ENCODE data around the gene PLXNC1.

Gene PLXNC1

DNA sequence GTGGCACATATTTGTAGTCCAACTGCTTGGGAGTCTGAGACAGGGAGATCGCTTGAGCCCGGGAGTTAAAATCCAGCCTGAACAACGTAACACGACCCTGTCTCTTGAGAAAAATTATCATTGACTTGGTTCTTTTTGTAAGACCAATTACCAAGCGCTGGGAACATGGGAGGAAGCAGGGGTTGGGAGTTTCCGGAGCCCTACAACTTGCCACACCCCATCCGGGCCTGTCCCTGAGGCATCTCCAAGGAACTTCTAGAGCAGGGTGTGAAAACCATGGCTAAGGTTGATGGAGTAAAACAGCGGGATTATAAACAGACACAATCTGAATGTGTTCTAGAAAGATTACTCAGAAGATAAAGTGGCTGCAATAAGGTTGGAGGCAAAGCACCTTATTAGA is 10.3 kb downstream of the PLXNC1 start:
- no peaks in the 10 kb centered on the region for H3K4me1 ChIP-seq (ENCODE audit: insufficient read depth, low read length)
- H3K36me3 ChIP-seq (ENCODE audit: insufficient read depth, low read length), result no peaks in the 10 kb centered on the region
- H3K9me3 ChIP-seq (ENCODE audit: control insufficient read depth, insufficient read depth, low read length), result no peaks in the 10 kb centered on the region
- H3K9ac ChIP-seq (ENCODE audit: low read depth, low read length), result no peak overlapping the region

DNA sequence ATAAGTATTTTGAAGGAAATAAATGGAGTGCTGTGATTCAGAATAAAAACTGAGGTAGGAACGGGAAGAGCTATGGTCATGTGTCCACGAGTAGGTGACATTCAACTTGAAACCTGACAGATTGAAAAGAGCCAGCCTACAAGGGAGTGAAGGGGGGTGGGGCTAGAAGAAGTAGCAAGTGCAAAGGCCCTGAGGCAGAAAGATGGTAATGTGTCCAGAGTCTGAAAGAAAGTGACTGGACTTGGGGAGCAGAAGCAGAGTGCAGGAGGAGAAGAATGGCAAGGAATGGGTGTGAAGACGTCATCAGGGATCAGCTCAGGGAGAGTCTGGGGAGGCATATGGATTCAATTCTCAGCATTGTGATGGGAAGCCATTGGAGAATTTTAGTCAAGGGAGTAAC is 13.7 kb downstream of the PLXNC1 start:
- Histone ChIP-seq H3K36me3 (ENCODE audit: insufficient read depth, low read length) (no peaks in the 10 kb centered on the region), H3K9me3 (ENCODE audit: control insufficient read depth, insufficient read depth, low read length) (no peaks in the 10 kb centered on the region), H3K4me1 (ENCODE audit: insufficient read depth, low read length) (peaks cover 14% of the 10 kb centered on the region), H3K9ac (ENCODE audit: low read depth, low read length) (no peak overlapping the region)

DNA sequence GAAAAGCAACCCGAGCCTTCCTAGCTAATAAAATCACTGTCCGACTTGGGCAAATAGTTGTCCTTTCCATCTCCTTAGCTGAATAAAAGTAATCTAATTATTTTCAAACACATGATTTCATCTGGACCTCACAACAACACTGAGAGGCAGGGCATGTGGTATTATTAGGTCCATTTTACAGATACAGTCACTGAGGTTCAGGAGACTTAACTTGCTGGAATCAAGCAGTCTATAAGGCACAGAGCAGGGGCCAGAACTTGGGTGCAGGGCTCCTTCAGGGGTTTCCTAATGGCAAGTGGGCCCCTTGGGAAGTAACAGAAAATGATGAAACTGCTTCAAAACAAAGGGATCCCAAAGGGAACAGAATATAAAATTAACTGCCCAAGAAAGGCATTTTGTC is 15.5 kb downstream of the PLXNC1 start:
- Histone ChIP-seq H3K9ac (ENCODE audit: low read depth, low read length) (no peak overlapping the region), H3K9me3 (ENCODE audit: control insufficient read depth, insufficient read depth, low read length) (no peaks in the 10 kb centered on the region), H3K36me3 (ENCODE audit: insufficient read depth, low read length) (no peaks in the 10 kb centered on the region), H3K4me1 (ENCODE audit: insufficient read depth, low read length) (peaks cover 18% of the 10 kb centered on the region)

DNA sequence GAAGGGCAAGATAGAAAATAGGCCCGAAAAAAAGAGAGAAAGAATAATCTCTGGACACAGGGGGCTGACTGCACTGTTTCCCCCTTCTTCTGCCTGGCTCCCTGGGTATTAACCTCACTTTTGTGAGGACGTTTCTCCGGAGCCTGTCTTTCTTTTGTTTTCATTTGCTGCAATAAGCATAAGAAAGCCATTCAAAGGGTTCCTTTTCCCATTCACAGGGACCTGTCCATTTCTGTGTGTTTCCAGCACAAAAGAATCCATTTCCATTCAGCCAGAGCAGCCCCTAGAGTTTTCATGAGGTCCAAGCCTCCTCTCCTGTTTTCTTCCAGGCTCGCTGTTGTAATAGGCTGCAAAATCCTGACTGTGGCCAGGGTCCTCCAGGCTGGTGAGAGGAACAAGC is 16.8 kb downstream of the PLXNC1 start:
- no peaks in the 10 kb centered on the region for H3K36me3 ChIP-seq (ENCODE audit: insufficient read depth, low read length)
- no peaks in the 10 kb centered on the region for H3K9me3 ChIP-seq (ENCODE audit: control insufficient read depth, insufficient read depth, low read length)
- peaks cover 18% of the 10 kb centered on the region for H3K4me1 ChIP-seq (ENCODE audit: insufficient read depth, low read length)
- no peak overlapping the region; the same call in 1 of the 2 replicates for H3K9ac ChIP-seq (ENCODE audit: low read depth, low read length)

DNA sequence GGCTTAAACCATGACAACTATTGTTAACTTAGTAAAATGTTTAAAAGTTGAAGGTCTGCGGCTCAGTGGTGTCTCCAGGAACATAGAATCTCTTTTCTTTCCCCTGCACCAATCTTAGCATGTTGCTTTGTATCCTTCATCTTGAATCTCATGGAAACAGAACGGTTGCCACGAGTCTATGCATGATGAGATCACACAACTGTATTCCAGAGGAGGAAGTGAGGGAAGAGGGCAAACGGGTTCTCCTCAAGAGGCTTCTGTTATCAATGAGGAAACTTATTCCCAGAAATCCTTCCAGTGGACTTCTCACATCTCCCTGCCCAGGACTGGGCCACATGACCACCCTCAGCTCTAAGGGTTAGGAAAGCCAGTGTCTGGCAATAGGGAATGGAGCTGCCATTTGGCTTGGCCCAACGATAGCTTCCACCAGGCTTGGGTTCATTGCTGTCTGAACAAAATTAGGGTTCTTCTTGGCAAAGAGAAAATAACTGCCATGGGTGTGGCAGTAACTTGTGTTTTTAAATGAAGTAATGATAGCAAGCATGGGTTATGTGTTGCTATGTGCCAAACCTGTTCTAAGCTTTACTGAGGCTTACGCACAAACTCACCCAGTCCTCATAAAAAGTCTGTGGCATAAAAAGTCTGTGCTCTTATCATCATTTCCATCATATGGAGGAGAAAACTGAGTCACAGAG is 17.4 kb downstream of the PLXNC1 start:
- Histone ChIP-seq H3K4me1 (ENCODE audit: insufficient read depth, low read length) (peaks cover 24% of the 10 kb centered on the region), H3K9me3 (ENCODE audit: control insufficient read depth, insufficient read depth, low read length) (no peaks in the 10 kb centered on the region), H3K9ac (ENCODE audit: low read depth, low read length) (no peak overlapping the region), H3K36me3 (ENCODE audit: insufficient read depth, low read length) (no peaks in the 10 kb centered on the region)

DNA sequence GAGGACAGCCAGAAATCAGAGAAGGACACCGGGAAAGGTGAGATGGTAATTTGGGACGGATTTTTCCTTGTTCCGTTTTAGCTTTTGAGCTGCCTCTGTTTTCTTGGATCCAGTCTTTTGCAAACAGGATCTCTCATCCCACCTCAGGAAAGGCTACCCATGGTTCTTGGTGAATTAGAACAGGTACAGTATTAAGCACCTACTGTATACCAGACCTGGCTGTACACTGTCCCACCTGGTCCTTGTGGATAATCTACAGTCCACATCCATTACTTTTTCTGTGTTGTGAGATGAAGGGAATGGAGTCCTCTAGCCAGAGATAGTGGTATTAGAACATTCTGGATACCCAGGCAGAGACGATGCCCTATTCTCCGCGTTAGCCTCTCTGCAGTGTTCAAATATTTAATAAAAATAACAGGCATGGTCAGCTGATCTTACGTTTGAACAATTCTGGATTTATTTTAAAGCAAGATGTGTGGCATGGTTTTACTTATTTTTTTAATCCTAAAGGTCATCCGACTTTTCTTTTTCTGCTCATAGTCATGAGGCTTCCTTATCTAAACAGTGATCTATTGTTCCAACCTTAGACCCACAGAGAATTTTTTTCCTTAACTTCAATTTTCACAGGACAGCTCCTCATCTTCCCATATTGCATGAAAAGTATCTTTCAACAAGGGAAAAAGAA is 18.8 kb downstream of the PLXNC1 start:
- no peaks in the 10 kb centered on the region for H3K36me3 ChIP-seq (ENCODE audit: insufficient read depth, low read length)
- no peak overlapping the region for H3K9ac ChIP-seq (ENCODE audit: low read depth, low read length)
- peaks cover 38% of the 10 kb centered on the region for H3K4me1 ChIP-seq (ENCODE audit: insufficient read depth, low read length)
- H3K9me3 ChIP-seq (ENCODE audit: control insufficient read depth, insufficient read depth, low read length), result no peaks in the 10 kb centered on the region

DNA sequence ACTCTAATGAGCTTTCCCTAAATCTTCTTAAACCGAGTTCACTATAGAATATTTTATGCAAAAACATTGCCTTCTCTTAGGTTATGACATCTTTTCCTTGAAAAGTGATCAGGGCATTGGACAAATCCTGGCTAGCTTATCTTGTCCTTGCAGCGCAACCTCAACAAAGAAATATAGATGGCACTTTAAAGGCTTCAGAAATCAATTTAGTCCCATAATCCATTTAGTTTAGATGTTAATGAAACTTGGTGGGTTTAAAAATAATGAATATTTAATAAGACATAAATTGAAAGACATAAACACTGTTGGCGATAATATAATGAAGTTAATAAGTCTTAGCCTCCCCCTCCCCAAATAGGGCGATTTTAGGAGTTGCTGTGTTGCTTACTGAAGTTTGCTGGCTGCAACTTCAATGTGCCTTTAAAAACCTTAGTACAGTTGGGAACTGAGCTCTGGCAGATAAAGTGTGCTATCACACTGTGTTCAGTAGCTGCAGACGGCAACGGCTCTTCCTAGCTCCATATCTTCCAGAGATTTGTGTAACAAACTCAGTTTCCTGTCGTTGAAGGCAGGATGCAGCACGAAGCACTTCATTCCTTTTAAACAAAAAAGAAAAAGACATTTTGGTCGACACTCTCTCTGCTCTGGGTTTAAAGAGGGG is 19.5 kb downstream of the PLXNC1 start:
- H3K36me3 ChIP-seq (ENCODE audit: insufficient read depth, low read length), result no peaks in the 10 kb centered on the region
- no peak overlapping the region for H3K9ac ChIP-seq (ENCODE audit: low read depth, low read length)
- H3K9me3 ChIP-seq (ENCODE audit: control insufficient read depth, insufficient read depth, low read length), result no peaks in the 10 kb centered on the region
- H3K4me1 ChIP-seq (ENCODE audit: insufficient read depth, low read length), result peaks cover 41% of the 10 kb centered on the region

DNA sequence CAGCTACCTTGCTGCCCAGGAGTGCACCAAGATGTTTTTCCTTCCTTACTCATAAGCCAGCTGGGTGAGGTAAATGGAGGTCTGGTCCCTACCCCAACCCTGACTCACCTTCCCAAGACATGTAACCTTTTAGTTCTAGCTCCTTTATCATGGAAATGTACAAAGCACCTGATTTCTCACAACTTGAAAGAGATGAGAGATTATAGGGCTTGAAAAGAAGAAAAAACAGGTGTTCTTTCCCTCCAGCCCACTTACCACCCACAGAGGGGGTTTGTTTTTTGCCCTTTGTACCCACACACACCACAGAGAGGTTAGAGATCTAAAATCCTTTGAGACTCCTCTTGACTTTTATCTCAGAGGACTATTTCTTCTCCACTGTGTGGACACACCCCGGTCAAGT is 21.1 kb downstream of the PLXNC1 start:
- H3K36me3 ChIP-seq (ENCODE audit: insufficient read depth, low read length), result no peaks in the 10 kb centered on the region
- no peaks in the 10 kb centered on the region for H3K9me3 ChIP-seq (ENCODE audit: control insufficient read depth, insufficient read depth, low read length)
- no peak overlapping the region for H3K9ac ChIP-seq (ENCODE audit: low read depth, low read length)
- peaks cover 38% of the 10 kb centered on the region for H3K4me1 ChIP-seq (ENCODE audit: insufficient read depth, low read length)

DNA sequence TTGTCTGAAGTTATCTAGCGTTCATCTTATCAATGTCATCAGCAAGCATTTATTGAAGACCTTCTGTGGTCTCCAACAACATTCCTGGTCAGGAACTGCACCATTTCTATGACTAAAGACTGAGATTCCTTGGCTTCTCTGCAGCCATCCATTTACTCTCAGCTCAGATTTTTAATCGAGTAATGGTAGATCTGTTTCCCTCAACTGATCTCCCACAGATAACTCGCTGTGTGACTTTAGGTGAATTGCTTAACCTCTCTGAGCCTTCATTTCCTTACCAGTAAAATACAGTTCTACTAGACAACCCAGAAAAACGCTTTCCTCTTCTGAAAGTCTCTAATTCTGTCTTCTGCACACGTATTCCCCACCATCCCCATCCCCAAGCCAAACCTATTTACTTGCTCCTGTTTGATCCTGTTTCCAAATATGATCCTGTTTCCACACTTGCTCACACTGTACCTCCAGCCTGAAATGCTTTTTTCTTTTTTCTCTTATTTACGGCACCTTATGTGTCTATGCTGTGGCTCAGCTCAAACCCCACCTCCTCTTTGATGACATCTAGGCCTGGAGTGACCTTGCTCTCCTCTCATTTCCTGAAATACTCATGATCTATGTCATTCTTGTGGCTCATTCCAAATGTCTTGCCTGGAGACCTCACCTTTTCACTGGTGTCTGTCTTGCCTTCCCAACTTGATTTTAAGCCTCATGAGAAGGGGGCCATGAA is 21.8 kb downstream of the PLXNC1 start:
- Histone ChIP-seq H3K4me1 (ENCODE audit: insufficient read depth, low read length) (peaks cover 32% of the 10 kb centered on the region), H3K9me3 (ENCODE audit: control insufficient read depth, insufficient read depth, low read length) (no peaks in the 10 kb centered on the region), H3K36me3 (ENCODE audit: insufficient read depth, low read length) (no peaks in the 10 kb centered on the region), H3K9ac (ENCODE audit: low read depth, low read length) (no peak overlapping the region)

DNA sequence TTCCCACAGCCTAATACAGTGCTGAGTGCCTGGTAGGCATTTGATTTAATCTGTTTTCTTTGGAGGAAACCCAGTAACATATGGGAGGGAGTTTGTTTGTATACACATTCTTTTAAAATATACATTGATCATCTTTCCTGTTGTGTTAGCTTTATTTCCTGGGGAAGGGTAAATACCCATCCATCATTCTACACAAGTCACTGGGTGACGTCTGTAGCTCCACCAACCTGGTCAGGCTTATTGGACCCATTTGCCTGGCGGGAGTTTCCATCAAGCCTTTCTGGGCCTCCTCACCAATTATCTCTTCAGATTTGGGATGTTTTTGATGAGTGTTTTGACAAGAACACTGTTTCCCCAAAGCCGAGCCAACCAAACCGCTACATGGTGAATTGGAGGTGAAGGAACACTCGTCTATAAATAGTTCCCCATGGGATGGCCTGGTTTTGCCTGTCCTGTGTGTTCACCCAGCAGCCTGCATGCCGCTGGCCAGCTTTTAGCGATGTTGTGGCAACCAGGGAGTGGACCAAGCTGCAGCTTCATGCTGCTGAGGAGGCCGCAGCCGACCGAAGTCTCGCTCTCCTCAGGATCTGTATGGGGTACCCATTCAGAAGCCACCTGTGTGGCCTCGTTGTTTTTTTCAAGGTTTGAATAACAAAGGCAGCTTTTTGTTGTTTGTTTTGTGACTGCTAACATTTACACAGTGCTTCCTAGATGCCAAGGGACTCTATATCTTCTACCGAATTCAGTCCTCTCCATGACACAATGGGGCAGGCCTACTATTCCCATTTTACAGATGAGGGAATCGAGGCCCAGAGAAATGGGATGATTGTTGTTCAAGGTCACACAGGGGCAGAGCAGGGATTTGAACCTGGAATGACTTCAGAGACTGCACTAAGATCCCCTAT is 22.6 kb downstream of the PLXNC1 start:
- Histone ChIP-seq H3K9ac (ENCODE audit: low read depth, low read length) (no peak overlapping the region), H3K4me1 (ENCODE audit: insufficient read depth, low read length) (peaks cover 27% of the 10 kb centered on the region), H3K9me3 (ENCODE audit: control insufficient read depth, insufficient read depth, low read length) (no peaks in the 10 kb centered on the region), H3K36me3 (ENCODE audit: insufficient read depth, low read length) (no peaks in the 10 kb centered on the region)

DNA sequence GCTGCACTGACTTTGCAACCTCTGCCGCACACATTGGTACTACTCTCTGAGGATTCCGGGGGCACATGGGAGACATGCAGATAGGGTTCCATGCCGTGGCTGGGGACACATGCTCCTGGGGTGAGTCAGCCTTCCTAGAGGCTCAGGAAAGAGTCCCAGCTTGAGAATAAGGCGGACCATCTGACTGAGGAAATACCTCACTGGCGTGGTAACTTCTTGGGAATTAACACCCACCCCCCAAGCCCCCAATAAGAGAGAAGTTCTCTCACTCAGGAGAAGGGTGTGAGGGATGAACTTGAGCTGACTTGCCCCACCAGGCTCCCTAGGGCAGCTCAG is 23.2 kb downstream of the PLXNC1 start:
- Histone ChIP-seq H3K9me3 (ENCODE audit: control insufficient read depth, insufficient read depth, low read length) (no peaks in the 10 kb centered on the region), H3K9ac (ENCODE audit: low read depth, low read length) (no peak overlapping the region), H3K4me1 (ENCODE audit: insufficient read depth, low read length) (peaks cover 27% of the 10 kb centered on the region), H3K36me3 (ENCODE audit: insufficient read depth, low read length) (no peaks in the 10 kb centered on the region)

DNA sequence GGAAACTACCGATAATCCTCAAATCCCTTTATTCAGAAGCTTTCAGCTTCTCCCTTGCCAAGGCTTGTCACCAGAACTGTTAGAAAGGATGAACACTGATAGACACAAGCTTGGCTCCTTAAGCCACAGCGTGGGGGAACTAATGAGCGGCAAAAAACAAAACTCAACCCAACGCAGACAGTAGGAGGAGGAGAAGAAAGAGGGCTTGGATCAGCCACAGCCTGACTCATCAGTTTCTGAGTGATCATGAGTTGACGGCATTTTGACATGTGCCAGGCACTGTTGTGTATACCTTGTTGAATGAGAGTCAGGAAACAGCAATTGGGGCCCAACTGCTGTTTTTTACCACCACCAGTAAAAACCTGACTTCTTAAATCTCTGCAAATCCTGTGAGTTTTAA is 23.7 kb downstream of the PLXNC1 start:
- H3K9ac ChIP-seq (ENCODE audit: low read depth, low read length), result no peak overlapping the region
- H3K9me3 ChIP-seq (ENCODE audit: control insufficient read depth, insufficient read depth, low read length), result no peaks in the 10 kb centered on the region
- peaks cover 27% of the 10 kb centered on the region for H3K4me1 ChIP-seq (ENCODE audit: insufficient read depth, low read length)
- no peaks in the 10 kb centered on the region for H3K36me3 ChIP-seq (ENCODE audit: insufficient read depth, low read length)

DNA sequence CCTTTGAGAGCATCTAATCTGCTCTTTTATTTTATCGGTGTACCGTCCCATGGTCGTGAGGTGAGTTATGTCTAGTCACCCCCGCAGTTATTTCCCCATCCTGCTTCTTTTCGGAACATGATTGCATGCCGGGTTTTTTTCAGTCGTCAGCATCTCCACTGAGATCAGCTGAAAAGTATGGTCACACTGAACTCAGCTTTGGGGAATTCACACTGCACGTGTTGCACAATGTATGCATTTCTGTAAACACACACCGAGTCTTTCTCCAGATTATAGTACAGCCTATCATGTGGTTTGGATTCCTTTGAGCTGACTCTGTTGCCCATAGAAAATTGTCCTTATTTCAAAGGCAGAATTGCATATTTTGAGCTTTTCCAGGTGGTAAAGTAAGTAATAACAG is 24.6 kb downstream of the PLXNC1 start:
- no peak overlapping the region for H3K9ac ChIP-seq (ENCODE audit: low read depth, low read length)
- no peaks in the 10 kb centered on the region for H3K9me3 ChIP-seq (ENCODE audit: control insufficient read depth, insufficient read depth, low read length)
- peaks cover 27% of the 10 kb centered on the region for H3K4me1 ChIP-seq (ENCODE audit: insufficient read depth, low read length)
- H3K36me3 ChIP-seq (ENCODE audit: insufficient read depth, low read length), result no peaks in the 10 kb centered on the region

All from ES-I3 (cell line).